Effector memory CD8-positive, alpha-beta T cell (primary cell): Measurements from ENCODE around the gene PLAAT5.
"Not testable (repeated sequence)": the region's sequence is repeated elsewhere in the genome, so short reads cannot be mapped to it uniquely, and the experiment has no call there.

ENCODE experiments used
- ATAC-seq: fragments of 150-1000 bp; cut with Tn5 transposase; replicated peaks from 2 replicates; pipeline ENCODE4 v1.10.0; 2021; ENCODE audit warnings: mild to moderate bottlenecking, moderate library complexity
- DNase-seq, 3 experiments: peaks; one replicate each; pipeline ENCODE4 v3.0.0; 2021
- H3K27ac Mint-ChIP-seq, 2 donors: one replicate each; pipeline ENCODE4 v1.8.0; 2022; ENCODE audit warnings: mild to moderate bottlenecking in 2 of 2, mixed read lengths in 2 of 2, moderate library complexity in 2 of 2
- H3K27me3 Mint-ChIP-seq, 2 donors: one replicate each; pipeline ENCODE4 v1.8.0; 2022; ENCODE audit warnings: mixed read lengths in 2 of 2
- H3K36me3 Mint-ChIP-seq: one replicate; pipeline ENCODE4 v1.8.0; 2022; ENCODE audit warnings: mild to moderate bottlenecking, moderate library complexity, mixed read lengths; ENCODE audit not compliant: insufficient read depth
- H3K4me1 Mint-ChIP-seq, 2 donors: one replicate each; pipeline ENCODE4 v1.8.0; 2022; ENCODE audit warnings: low read depth in 2 of 2, mixed read lengths in 2 of 2
- H3K4me3 Mint-ChIP-seq, 2 donors: one replicate each; pipeline ENCODE4 v1.8.0; 2022; ENCODE audit warnings: mild to moderate bottlenecking in 2 of 2, mixed read lengths in 2 of 2, moderate library complexity in 2 of 2
- H3K9me3 Mint-ChIP-seq, 2 donors: one replicate each; pipeline ENCODE4 v1.8.0; 2022; ENCODE audit warnings: mixed read lengths in 2 of 2

Gene PLAAT5

GRCh38 chr11:63528729-63529278 is 37.8 kb upstream of the PLAAT5 start:
- peaks cover 36 to 38% of the 10 kb centered on the region in 2 donors for H3K4me1 Mint-ChIP-seq
- ATAC-seq, H3K4me3 Mint-ChIP-seq, DNase-seq, H3K27me3 Mint-ChIP-seq, H3K36me3 Mint-ChIP-seq, H3K9me3 Mint-ChIP-seq: not testable (repeated sequence)
- H3K27ac Mint-ChIP-seq: peak overlapping the region; percentile 76 to 81

GRCh38 chr11:63528156-63528555 is 37.2 kb upstream of the PLAAT5 start:
- H3K4me3 Mint-ChIP-seq, DNase-seq, H3K27me3 Mint-ChIP-seq, ATAC-seq, H3K9me3 Mint-ChIP-seq, H3K36me3 Mint-ChIP-seq: not testable (repeated sequence)
- Mint-ChIP-seq H3K27ac (peak overlapping the region in 1 of 2 donors; percentile 77), H3K4me1 (peaks cover 29 to 37% of the 10 kb centered on the region in 2 donors)

GRCh38 chr11:63527667-63528066 is 36.7 kb upstream of the PLAAT5 start:
- H3K27ac Mint-ChIP-seq: peak overlapping the region in 1 of 2 donors; percentile 77

GRCh38 chr11:63523151-63523550 is 32.2 kb upstream of the PLAAT5 start:
- H3K27me3 Mint-ChIP-seq: no peaks in the 10 kb centered on the region
- ATAC-seq: no peak
- no peaks in the 10 kb centered on the region for H3K9me3 Mint-ChIP-seq

More at GRCh38 chr11:63527667-63528066, 36.7 kb upstream of the PLAAT5 start:
- Mint-ChIP-seq H3K4me3 (no peak overlapping the region), H3K4me1 (peaks cover 25 to 39% of the 10 kb centered on the region in 2 donors), H3K9me3 (no peaks in the 10 kb centered on the region), H3K27me3 (no peaks in the 10 kb centered on the region), H3K36me3 (peaks cover 2% of the 10 kb centered on the region)
- ATAC-seq (no peak), DNase-seq (no peak)

GRCh38 chr11:63521896-63522295 is 30.9 kb upstream of the PLAAT5 start:
- Mint-ChIP-seq H3K4me3 (no peak overlapping the region), H3K9me3 (no peaks in the 10 kb centered on the region), H3K27ac (no peak overlapping the region), H3K4me1 (peaks cover 12 to 27% of the 10 kb centered on the region in 2 donors), H3K36me3 (peaks cover 2% of the 10 kb centered on the region), H3K27me3 (no peaks in the 10 kb centered on the region)
- ATAC-seq (no peak), DNase-seq (no peak)

More at GRCh38 chr11:63523151-63523550, 32.2 kb upstream of the PLAAT5 start:
- H3K27ac Mint-ChIP-seq: no peak overlapping the region
- no peak for DNase-seq
- H3K36me3 Mint-ChIP-seq: peaks cover 2% of the 10 kb centered on the region
- H3K4me3 Mint-ChIP-seq: no peak overlapping the region
- peaks cover 9 to 24% of the 10 kb centered on the region in 2 donors for H3K4me1 Mint-ChIP-seq

- DNase-seq: no peak
- H3K36me3 Mint-ChIP-seq: peaks cover 2% of the 10 kb centered on the region
- H3K4me1 Mint-ChIP-seq: peaks cover 12 to 27% of the 10 kb centered on the region in 2 donors
- H3K9me3 Mint-ChIP-seq: no peaks in the 10 kb centered on the region
- ATAC-seq: no peak
- H3K27me3 Mint-ChIP-seq: no peaks in the 10 kb centered on the region
- H3K27ac Mint-ChIP-seq: peak overlapping the region in 1 of 2 donors; percentile 96
- H3K4me3 Mint-ChIP-seq: no peak overlapping the region
Observed at GRCh38 chr11:63520606-63521170, 29.7 kb upstream of the PLAAT5 start.

GRCh38 chr11:63518548-63518947 is 27.6 kb upstream of the PLAAT5 start:
- Mint-ChIP-seq H3K9me3 (no peaks in the 10 kb centered on the region), H3K36me3 (peaks cover 2% of the 10 kb centered on the region), H3K27me3 (no peaks in the 10 kb centered on the region), H3K4me1 (peaks cover 12 to 25% of the 10 kb centered on the region in 2 donors), H3K27ac (peak overlapping the region; percentile 90 to 96), H3K4me3 (peak overlapping the region; percentile 23 to 44)
- ATAC-seq (peak; percentile 90), DNase-seq (no peak)

- ATAC-seq: no peak
- Mint-ChIP-seq H3K4me1 (peaks cover 12 to 20% of the 10 kb centered on the region in 2 donors), H3K27ac (peak overlapping the region in 1 of 2 donors; percentile 96), H3K36me3 (no peaks in the 10 kb centered on the region), H3K4me3 (no peak overlapping the region), H3K9me3 (no peaks in the 10 kb centered on the region), H3K27me3 (no peaks in the 10 kb centered on the region)
- no peak for DNase-seq
Observed at GRCh38 chr11:63517156-63517555, 26.2 kb upstream of the PLAAT5 start.

- no peaks in the 10 kb centered on the region for H3K9me3 Mint-ChIP-seq
- ATAC-seq (no peak), DNase-seq (no peak)
- H3K4me3 Mint-ChIP-seq: no peak overlapping the region
- H3K27me3 Mint-ChIP-seq: no peaks in the 10 kb centered on the region
- H3K27ac Mint-ChIP-seq: peak overlapping the region in 1 of 2 donors; percentile 71
- H3K36me3 Mint-ChIP-seq: no peaks in the 10 kb centered on the region
- peaks cover 12 to 20% of the 10 kb centered on the region in 2 donors for H3K4me1 Mint-ChIP-seq
Observed at GRCh38 chr11:63516109-63516508, 25.1 kb upstream of the PLAAT5 start.

GRCh38 chr11:63512816-63513215 is 21.8 kb upstream of the PLAAT5 start:
- no peak for ATAC-seq
- Mint-ChIP-seq H3K36me3 (peaks cover 3% of the 10 kb centered on the region), H3K4me3 (no peak overlapping the region), H3K27me3 (no peaks in the 10 kb centered on the region), H3K4me1 (no peaks in the 10 kb centered on the region), H3K9me3 (no peaks in the 10 kb centered on the region), H3K27ac (no peak overlapping the region)
- no peak for DNase-seq

- no peak overlapping the region for H3K4me3 Mint-ChIP-seq
- no peaks in the 10 kb centered on the region for H3K9me3 Mint-ChIP-seq
- ATAC-seq (no peak), DNase-seq (no peak)
- H3K27me3 Mint-ChIP-seq: no peaks in the 10 kb centered on the region
- H3K36me3 Mint-ChIP-seq: peaks cover 3% of the 10 kb centered on the region
- H3K4me1 Mint-ChIP-seq: peaks cover 0 to 6% of the 10 kb centered on the region in 2 donors
- H3K27ac Mint-ChIP-seq: peak overlapping the region in 1 of 2 donors; percentile 35
Observed at GRCh38 chr11:63511048-63511748, 20.2 kb upstream of the PLAAT5 start.

GRCh38 chr11:63510360-63511047 is 19.5 kb upstream of the PLAAT5 start:
- Mint-ChIP-seq H3K4me1 (peaks cover 0 to 9% of the 10 kb centered on the region in 2 donors), H3K9me3 (no peaks in the 10 kb centered on the region), H3K36me3 (peaks cover 3% of the 10 kb centered on the region), H3K27me3 (no peaks in the 10 kb centered on the region), H3K27ac (no peak overlapping the region), H3K4me3 (no peak overlapping the region)
- no peak for ATAC-seq
- no peak for DNase-seq

GRCh38 chr11:63508745-63509144 is 17.8 kb upstream of the PLAAT5 start:
- peaks cover 0 to 9% of the 10 kb centered on the region in 2 donors for H3K4me1 Mint-ChIP-seq
- no peaks in the 10 kb centered on the region for H3K9me3 Mint-ChIP-seq
- no peaks in the 10 kb centered on the region for H3K27me3 Mint-ChIP-seq
- ATAC-seq: no peak
- peaks cover 3% of the 10 kb centered on the region for H3K36me3 Mint-ChIP-seq
- H3K27ac Mint-ChIP-seq: no peak overlapping the region
- no peak for DNase-seq
- no peak overlapping the region for H3K4me3 Mint-ChIP-seq
